GM19372 (cell line): ENCODE results near the gene GALNT1.

Source experiments
- ATAC-seq: cut with Tn5 transposase; IDR thresholded peaks from one replicate; pipeline ENCODE4 v1.9.1; 2021; ENCODE audit warnings: mild to moderate bottlenecking, low read depth, moderate library complexity; ENCODE audit not compliant: unreplicated experiment

GALNT1 gene

GRCh38 chr18:35710581-35710980 lies 129.0 kb downstream of the GALNT1 start:
- ATAC-seq, result no peak

GRCh38 chr18:35711227-35711626 lies 129.7 kb downstream of the GALNT1 start:
- ATAC-seq, result no peak

DNA sequence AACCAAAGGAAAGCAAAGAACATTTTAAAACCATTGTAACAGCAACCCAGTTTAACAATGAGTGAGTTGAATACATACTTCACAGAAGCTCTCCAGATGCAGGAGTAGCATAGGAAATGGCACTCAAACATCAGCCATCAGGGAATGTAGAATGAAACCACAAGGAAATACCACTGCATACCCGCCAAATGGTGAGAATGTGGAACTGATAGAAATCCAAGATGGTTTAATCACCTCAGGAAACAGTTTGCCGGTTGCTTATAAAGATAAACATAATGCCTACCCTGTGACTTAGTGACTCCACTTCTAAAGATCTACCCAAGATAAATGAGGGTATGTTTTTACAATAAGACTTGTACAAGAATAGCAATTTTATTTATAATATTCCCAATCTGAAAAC lies 132.0 kb downstream of the GALNT1 start:
- ATAC-seq, result no peak

DNA sequence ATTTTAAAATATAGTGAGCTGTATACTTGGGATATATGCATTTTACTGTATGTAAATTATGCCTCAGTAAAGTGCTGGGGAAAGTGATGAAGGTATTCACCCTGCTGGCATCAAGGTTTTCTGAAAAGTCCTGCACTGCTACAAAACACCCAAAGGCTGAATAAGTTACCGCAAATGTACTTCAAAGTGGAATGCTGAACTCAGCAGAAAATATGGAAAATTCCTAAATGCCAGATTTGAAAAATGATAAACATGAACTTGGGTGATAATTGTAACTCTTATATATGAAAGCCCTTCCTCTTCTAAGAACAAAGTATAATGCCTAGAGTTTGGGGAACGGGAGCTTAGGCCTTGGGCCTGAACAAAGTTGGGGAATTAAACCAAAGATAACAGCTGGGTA lies 133.0 kb downstream of the GALNT1 start:
- ATAC-seq, result no peak

DNA sequence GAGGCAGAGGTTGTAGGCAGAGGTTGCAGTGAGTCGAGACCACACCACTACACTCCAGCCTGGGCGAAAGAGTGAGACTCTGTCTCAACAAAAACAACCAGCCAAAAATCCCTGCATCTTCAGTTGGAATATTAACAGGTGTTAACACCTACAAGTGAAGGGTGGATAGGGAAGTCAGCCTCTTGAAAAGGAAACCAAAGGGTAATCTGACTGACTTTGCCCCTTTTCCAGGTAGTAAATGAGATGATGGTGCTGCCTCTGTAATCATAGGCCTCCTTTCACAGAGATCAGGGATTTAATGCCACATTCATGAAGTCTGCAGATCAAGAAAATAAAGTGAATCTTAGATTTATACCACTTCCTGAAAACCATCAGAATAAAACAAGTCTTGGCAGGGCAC lies 133.6 kb downstream of the GALNT1 start:
- no peak for ATAC-seq

DNA sequence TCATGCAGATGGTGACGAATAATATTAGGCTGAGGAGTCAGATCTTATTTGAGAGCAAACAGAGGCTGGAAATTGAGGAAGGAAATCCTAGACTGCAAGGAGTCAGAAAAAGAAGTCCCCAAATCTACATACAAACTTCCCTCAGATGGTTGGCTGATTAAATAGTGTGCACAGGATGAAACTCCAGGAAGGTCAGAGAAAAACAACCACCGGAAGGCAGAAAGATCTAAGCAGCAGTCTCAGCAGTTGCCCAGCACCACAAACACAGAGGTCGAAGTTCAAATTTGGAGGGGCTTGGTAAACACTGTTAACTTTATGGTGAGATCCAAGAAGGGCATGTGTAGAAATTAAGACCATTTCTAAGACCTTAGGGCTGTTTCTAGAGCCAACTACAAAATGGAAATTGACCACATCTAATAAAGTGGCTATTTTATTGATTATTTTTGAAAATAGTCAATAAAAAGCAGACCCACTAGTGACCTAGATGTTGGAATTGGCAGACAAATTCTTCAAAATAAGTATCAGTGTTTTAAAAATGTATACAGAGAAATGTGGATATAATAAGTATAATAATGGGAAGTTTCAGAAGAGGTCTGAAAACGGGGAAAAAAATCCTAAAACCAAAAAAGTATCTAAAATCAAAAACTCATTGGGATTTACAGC lies 134.8 kb downstream of the GALNT1 start:
- no peak for ATAC-seq

DNA sequence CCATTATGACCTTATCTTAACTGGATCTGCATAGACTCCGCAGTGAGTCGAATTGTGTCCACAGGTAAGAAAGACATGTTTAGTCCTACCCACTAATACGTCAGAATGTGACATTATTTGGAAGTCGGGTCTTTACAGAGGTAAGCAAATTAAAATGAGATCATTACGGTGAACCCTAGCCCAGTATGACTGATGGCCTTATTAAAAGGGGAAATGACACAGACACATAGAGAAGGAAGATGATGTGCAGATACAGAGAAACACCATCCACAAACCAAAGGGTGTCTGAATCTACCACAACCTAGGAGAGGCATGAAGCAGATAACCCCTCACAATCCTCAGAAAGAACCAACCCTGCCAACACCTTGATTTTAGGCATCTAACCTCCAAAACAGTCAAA lies 135.6 kb downstream of the GALNT1 start:
- ATAC-seq, result no peak

GRCh38 chr18:35721431-35722081 lies 140.0 kb downstream of the GALNT1 start:
- ATAC-seq, result no peak

DNA sequence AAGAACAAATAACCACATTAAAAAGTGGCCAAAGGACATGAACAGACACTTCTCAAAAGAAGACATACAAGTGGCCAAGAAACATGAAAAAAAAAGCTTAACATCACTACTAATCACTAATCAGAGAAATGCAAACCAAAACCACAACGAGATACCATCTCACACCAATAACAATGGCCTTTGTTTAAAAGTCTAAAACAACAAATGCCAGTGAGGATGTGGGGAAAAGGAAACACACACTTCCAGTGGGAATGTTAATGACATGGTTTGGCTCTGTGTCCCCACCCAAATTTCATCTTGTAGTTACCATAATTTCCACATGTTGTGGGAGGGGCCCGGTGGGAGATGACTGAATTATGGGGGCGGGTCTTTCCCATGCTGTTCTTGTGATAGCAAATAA lies 147.1 kb downstream of the GALNT1 start:
- ATAC-seq, result no peak

DNA sequence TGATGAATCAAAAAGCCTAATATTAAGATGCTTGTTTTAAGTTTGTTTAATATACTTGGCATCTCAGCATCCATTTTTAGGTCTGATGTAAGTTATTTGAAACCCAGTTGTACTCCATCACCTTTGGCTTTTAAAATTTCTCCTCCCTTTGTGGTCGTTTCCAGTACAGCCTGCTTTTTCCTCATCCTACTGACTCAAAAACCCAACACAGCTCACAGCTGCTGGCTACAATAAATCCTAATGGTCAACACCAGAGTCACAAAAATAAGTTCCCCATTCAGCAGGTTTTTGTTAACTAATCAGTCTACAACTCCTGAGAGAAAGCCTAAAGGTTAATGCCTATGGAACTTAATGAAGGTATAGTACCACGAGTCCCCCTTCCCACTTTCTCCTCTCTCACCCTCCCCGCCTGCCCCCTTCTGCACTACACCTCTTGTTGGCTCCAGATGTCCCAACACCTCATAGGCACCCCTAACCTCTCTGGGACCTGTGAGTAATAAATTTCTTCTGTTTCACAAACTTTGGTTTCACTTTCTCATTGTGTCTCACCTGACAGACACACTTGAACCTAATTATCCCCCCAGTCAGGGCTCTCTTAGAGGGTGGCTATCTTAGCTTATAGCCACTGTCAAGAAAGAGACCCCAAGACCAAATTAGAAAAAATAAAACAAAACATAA lies 148.6 kb downstream of the GALNT1 start:
- ATAC-seq, result no peak

DNA sequence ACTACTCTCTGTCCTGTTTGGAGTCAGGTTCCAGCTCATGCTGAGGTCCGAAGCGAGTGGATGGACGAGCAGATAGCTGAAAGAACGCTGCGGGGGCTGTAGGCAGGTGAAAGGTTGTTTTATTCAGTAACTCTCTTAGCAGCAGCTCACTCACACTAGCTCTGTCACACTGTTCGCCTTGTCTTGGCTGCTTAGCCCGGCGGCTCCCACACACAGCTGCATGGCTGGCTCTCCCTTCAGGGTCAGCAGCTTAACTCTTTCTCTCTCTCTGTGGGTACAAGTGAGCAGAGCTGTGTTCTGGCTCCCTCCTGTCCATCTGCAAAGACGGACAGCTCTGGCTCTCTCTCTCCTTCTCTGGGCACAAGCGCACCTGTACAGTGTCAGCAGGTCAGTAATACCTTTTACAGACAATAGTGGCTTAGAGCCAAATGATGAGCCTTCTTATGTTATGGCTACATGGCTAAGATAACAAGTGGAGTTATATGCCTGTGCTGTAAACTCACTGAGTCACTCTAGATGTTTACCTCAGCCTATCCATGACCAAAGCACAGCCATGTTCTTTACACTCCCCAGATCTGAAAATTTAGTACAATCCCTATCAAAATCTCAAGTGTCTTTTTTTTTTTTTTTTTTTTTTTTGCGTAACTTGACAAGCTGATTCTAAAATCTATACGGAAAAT lies 149.3 kb downstream of the GALNT1 start:
- ATAC-seq, result no peak

DNA sequence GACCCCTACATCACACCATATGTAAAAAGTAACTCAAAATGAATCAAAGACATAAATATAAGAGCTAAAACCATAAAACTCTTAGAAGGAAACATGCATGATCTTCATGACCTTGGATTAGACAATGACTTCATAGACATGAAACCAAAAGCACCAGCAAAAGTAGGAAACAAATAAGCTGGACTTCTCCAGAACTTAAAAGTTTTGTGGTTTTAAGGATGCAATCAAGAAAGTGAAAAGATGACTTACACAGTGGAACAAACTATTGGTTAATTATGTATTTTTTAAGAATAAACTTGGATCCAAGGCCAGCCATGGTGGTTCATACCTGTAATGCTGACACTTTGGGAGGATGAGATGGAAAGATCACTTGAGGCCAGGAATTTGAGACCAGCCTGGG lies 150.2 kb downstream of the GALNT1 start:
- no peak for ATAC-seq

GRCh38 chr18:35732162-35732561 lies 150.6 kb downstream of the GALNT1 start:
- ATAC-seq, result no peak

DNA sequence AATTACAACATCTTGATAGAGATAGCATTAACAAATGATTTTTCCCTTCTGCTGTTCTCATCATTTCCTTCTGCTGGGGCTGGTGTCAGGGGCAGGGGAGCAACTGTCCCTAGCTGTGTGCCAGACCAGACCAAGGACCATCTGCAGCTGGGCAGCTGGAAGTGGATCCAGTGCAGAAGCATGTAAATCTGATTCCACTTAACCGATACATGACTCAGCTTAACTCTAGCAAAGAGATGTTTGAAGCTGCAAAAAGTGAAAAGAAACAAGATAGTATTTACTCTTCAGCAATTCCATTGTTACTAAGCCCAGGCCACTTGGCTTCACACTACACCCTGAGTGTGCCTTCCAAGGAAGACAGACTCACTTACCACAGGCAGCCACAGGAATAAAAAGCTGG lies 151.1 kb downstream of the GALNT1 start:
- no peak for ATAC-seq

- no peak for ATAC-seq
Measured at GRCh38 chr18:35733408-35733807, 151.9 kb downstream of the GALNT1 start.

DNA sequence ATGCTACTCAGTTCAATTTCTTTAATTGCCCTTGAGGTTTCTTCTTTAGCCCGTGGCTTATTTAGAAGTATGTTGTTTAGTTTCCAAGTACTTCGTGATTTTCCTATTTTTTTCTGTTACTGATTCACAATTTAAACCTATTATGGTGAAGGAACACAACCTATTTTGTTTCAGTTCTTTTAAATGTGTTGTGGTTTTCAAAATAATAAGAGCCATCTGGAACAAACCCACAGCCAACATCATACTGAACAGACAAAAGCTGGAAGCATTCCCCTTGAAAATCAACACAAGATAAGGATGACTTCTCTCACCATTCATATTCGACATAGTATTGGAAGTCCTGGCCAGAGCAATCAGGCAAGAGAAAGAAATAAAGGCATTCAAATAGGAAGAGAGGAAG lies 155.2 kb downstream of the GALNT1 start:
- no peak for ATAC-seq

GRCh38 chr18:35739778-35740177 lies 158.2 kb downstream of the GALNT1 start:
- no peak for ATAC-seq

GRCh38 chr18:35740656-35741055 lies 159.1 kb downstream of the GALNT1 start:
- no peak for ATAC-seq

GRCh38 chr18:35743916-35744315 lies 162.4 kb downstream of the GALNT1 start:
- ATAC-seq, result no peak

DNA sequence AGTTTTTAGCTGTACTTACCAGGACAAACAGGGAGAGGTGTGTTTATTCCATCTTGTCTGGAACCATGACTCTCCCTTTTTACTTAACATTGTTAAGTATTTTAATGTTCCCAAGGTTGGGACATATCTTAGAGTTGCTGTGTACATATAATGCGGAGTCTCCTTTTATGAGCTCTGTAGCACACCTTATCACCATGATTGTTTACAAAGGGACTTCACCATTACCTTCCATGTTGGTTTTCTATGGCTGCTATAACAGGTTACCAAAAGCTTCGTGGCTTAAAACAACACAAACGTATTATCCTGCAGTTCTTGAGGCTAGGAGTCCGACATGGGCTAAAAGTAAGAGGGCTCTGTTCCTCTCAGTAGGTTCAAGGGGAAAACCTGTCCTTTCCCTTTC lies 164.3 kb downstream of the GALNT1 start:
- ATAC-seq, result no peak

DNA sequence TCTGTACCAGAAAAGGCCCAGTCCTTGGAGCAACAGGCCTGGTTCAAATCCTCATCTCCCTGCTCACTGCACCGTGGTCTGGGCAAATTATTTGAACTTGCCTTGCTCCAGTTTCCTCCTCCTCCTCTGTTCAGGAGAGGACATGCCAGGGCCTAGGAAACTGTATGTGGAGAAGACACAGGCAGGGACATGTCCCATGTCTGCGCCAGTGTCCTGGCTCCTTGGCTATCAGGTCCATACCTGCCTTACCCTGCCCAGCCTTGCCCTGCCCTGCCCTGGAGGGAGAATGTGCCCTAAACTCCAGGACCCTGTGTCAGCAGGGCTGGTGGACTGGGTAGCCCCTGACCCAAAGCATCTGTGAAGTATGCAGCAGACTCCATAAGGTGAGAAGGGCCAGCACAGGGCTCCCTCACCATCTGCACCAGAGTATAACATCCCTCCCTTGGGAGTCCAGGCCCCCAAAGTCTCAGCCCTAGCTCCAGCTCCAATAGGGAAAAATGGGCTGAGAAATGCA lies 165.3 kb downstream of the GALNT1 start:
- no peak for ATAC-seq
